ENCODE measurements around the gene QRICH1. TPM values are rescaled to one million over a fixed set of nuclear protein-coding genes. Genes with fewer than 3 reads are reported as not detected.
A peak's percentile ranks its signal among the peaks of the same experiment; 100 is the strongest.

Gene QRICH1
- total and polyA plus RNA-seq, 2 of the 13 experiments (the other 11 are each of a cell fraction or from before 2014, with no cell fraction given), result 52.6 to 102 TPM

DNA sequence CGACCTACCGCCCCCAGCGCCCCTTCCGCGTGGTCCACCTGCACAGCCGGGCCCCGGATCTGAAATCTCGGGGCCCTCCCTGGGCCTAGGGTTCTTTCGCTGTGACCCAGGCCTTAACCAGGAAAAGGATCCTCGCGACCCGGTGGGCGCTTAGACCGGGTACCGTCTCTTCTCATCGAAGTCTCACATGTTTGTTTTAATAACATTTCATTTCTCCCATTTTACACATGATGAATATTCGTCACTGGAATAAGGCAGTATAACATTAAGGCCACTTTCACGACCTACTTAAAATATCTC lies 75.2 kb downstream of the QRICH1 start (continued):
- TF ChIP-seq FOSL1 (CRISPR knock-in tag; IDR thresholded peaks at IDR 0.05; ENCODE audit: borderline replicate concordance) (no peak), ZNF484 (CRISPR knock-in tag; IDR thresholded peaks at IDR 0.05; ENCODE audit: borderline replicate concordance, low read depth) (no peak), CC2D1A (CRISPR knock-in tag; IDR thresholded peaks at IDR 0.05) (no peak), ZIK1 (CRISPR knock-in tag; IDR thresholded peaks at IDR 0.05; ENCODE audit: borderline replicate concordance, low read depth) (no peak), HIVEP1 (CRISPR knock-in tag; IDR thresholded peaks at IDR 0.05) (0 out of 2 replicates have a peak, but pooled peaks have one; percentile 6), NFYC (CRISPR knock-in tag; IDR thresholded peaks at IDR 0.05) (no peak), RORA (CRISPR knock-in tag; IDR thresholded peaks at IDR 0.05) (no peak), ZBTB21 (CRISPR knock-in tag; IDR thresholded peaks at IDR 0.05) (no peak), PHF20 (CRISPR knock-in tag; IDR thresholded peaks at IDR 0.05) (0 out of 2 replicates have a peak, but pooled peaks have one; percentile 67), BORCS8-MEF2B (CRISPR knock-in tag; IDR thresholded peaks at IDR 0.05) (no peak), ZNF777 (CRISPR knock-in tag; IDR thresholded peaks at IDR 0.05) (no peak), ZNF614 (CRISPR knock-in tag; IDR thresholded peaks at IDR 0.05; ENCODE audit: borderline replicate concordance) (no peak), RFX3 (CRISPR knock-in tag; IDR thresholded peaks at IDR 0.05) (no peak), YEATS4 (CRISPR knock-in tag; IDR thresholded peaks at IDR 0.05; ENCODE audit: borderline replicate concordance) (peak; percentile 27; the same call in 1 of the 2 replicates), POGZ (CRISPR knock-in tag; IDR thresholded peaks at IDR 0.05) (no peak), ZNF549 (CRISPR knock-in tag; IDR thresholded peaks at IDR 0.05) (no peak), ONECUT2 (CRISPR knock-in tag; IDR thresholded peaks at IDR 0.05) (no peak), ARNT2 (CRISPR knock-in tag; IDR thresholded peaks at IDR 0.05; ENCODE audit: low read depth) (no peak), U2AF2 (IDR thresholded peaks at IDR 0.05; ENCODE audit: low read depth, low read length) (no peak)
- TF ChIP-seq, protein P1, sequence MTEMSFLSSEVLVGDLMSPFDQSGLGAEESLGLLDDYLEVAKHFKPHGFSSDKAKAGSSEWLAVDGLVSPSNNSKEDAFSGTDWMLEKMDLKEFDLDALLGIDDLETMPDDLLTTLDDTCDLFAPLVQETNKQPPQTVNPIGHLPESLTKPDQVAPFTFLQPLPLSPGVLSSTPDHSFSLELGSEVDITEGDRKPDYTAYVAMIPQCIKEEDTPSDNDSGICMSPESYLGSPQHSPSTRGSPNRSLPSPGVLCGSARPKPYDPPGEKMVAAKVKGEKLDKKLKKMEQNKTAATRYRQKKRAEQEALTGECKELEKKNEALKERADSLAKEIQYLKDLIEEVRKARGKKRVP (CRISPR knock-in tag; IDR thresholded peaks at IDR 0.05), result no peak
- TF ChIP-seq, protein P2, sequence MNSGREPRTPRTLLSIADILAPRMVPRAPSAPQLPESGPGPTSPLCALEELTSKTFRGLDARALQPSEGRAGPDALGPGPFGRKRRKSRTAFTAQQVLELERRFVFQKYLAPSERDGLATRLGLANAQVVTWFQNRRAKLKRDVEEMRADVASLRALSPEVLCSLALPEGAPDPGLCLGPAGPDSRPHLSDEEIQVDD (CRISPR knock-in tag; IDR thresholded peaks at IDR 0.05; ENCODE audit: borderline replicate concordance), result no peak

Data from HepG2 (cell line).